GM18520 (cell line): ENCODE measurements around the gene CSKMT.
"Not testable (repeated sequence)": the region's sequence is repeated elsewhere in the genome, so short reads cannot be mapped to it uniquely, and the experiment has no call there.

Source experiments
- ATAC-seq: cut with Tn5 transposase; IDR thresholded peaks from one replicate; pipeline ENCODE4 v1.9.1; 2021; ENCODE audit not compliant: unreplicated experiment

Gene CSKMT

GRCh38 chr11:62654297-62654696, 10.8 kb upstream of the CSKMT start:
- no peak for ATAC-seq

GRCh38 chr11:62656796-62657429, 8.2 kb upstream of the CSKMT start:
- ATAC-seq: no peak

- ATAC-seq: peak; percentile 9
Measured at GRCh38 chr11:62664405-62665074, 572 bp upstream of the CSKMT start.

- peak; percentile 5 for ATAC-seq
Measured at GRCh38 chr11:62665599-62666258, 617 bp downstream of the CSKMT start.

GRCh38 chr11:62666259-62666926, 1.3 kb downstream of the CSKMT start:
- ATAC-seq: no peak

GRCh38 chr11:62667460-62667859, 2.3 kb downstream of the CSKMT start:
- ATAC-seq: no peak

- no peak for ATAC-seq
Measured at GRCh38 chr11:62669420-62670161, 4.5 kb downstream of the CSKMT start.

GRCh38 chr11:62671236-62671607, 6.1 kb downstream of the CSKMT start:
- no peak for ATAC-seq

GRCh38 chr11:62671608-62672389, 6.7 kb downstream of the CSKMT start, which contains the start of the genes LBHD1 and UQCC3:
Gene LBHD1, minus strand, starts transcription at chr11:62672267. Its CDS starts 2,236 bp downstream, at chr11:62670031.
Gene UQCC3, plus strand, starts transcription at chr11:62671673. Its CDS starts 73 bp downstream, at chr11:62671746.
- ATAC-seq: peak; percentile 36

- no peak for ATAC-seq
Measured at GRCh38 chr11:62673196-62673525, 8.0 kb downstream of the CSKMT start.

- not testable (repeated sequence) for ATAC-seq
Measured at GRCh38 chr11:62675415-62675814, 10.3 kb downstream of the CSKMT start.

- ATAC-seq: no peak
Measured at GRCh38 chr11:62676698-62677097, 11.6 kb downstream of the CSKMT start.

- ATAC-seq: no peak
Measured at GRCh38 chr11:62677156-62677555, 12.0 kb downstream of the CSKMT start.

- ATAC-seq: no peak
Measured at GRCh38 chr11:62677714-62678113, 12.6 kb downstream of the CSKMT start.

- ATAC-seq: no peak
Measured at GRCh38 chr11:62678433-62678769, 13.3 kb downstream of the CSKMT start.

GRCh38 chr11:62678770-62679696, 13.9 kb downstream of the CSKMT start, which contains the start of gene UBXN1:
Gene UBXN1, minus strand, starts transcription at chr11:62679073. Its CDS starts 150 bp downstream, at chr11:62678923.
- no peak for ATAC-seq

GRCh38 chr11:62680825-62681240, 15.7 kb downstream of the CSKMT start:
- peak; percentile 48 for ATAC-seq

GRCh38 chr11:62682518-62682917, 17.4 kb downstream of the CSKMT start:
- no peak for ATAC-seq
